ENCODE data around the gene LRRC1. TPM values are rescaled to one million over a fixed set of nuclear protein-coding genes. Genes with fewer than 3 reads are reported as not detected.

LRRC1 gene
- 4.7 and 5.7 TPM in 2 replicates for total RNA-seq

GRCh38 chr6:53794720-53795339 is at the start of gene LRRC1:
TSS of gene LRRC1 (plus strand) at chr6:53795005. CDS start at chr6:53795257, 252 bp downstream.

Other genes with a start within 250 kb of the LRRC1 start
- 19.7 and 22.2 TPM in 2 replicates for gene GCLC, start 249.9 kb upstream of the LRRC1 start, total RNA-seq
- gene KLHL31, start 129.2 kb upstream of the LRRC1 start, total RNA-seq: under 0.01 TPM in 1 of 2 replicates, not detected in the other